Tibial nerve (tissue), 4 donors: ENCODE results near the gene MFRP.

Experiments
- EP300 ChIP-seq, 2 donors: sonication (generic); formaldehyde crosslinking; IDR thresholded peaks; one replicate each; pipeline ENCODE4 v1.6.1; 2017; ENCODE audit warnings: antibody characterized with exemption in 2 of 2, mild to moderate bottlenecking in 1 of 2
- POLR2A ChIP-seq, 2 donors: fragments of 450-650 bp; IDR thresholded peaks; one replicate each; pipeline ENCODE4 v1.6.1; 2017; ENCODE audit warnings: antibody characterized with exemption in 2 of 2, mild to moderate bottlenecking in 2 of 2, moderate library complexity in 2 of 2
- TF ChIP-seq, protein P1 (sequence below), 5 experiments: fragments of 200-600 bp in 3 of 5; fragments of 450-650 bp in 2 of 5; sonication (generic) in 3 of 5; IDR thresholded peaks; one replicate each; pipeline ENCODE4 v1.5.1; 2016 to 2019; ENCODE audit warnings: antibody characterized with exemption in 5 of 5, mild to moderate bottlenecking in 3 of 5, moderate library complexity in 2 of 5

DNA sequence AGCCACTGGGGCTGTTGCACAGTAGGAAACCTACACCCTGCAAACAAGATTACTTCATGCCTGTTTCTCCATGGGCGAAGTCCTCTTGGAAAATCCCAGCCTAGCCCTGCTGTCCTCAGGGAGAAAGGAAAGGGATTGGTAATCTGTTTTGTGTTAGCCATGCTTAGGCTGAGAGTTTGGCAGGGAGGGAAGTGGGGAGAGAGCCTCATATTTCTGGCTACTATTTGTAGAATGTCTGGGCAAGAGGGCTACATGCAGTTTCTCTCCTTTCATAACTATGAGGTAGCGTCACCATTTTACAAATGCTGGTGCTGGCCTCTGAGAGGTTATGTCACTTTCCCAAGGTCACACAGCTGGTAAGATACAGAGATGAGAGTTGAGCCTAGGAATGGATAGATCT, 737 bp upstream of the MFRP start:
- TF ChIP-seq POLR2A (IDR thresholded peaks at IDR 0.05) (no peak), EP300 (IDR thresholded peaks at IDR 0.05) (no peak)
- TF ChIP-seq, protein P1, sequence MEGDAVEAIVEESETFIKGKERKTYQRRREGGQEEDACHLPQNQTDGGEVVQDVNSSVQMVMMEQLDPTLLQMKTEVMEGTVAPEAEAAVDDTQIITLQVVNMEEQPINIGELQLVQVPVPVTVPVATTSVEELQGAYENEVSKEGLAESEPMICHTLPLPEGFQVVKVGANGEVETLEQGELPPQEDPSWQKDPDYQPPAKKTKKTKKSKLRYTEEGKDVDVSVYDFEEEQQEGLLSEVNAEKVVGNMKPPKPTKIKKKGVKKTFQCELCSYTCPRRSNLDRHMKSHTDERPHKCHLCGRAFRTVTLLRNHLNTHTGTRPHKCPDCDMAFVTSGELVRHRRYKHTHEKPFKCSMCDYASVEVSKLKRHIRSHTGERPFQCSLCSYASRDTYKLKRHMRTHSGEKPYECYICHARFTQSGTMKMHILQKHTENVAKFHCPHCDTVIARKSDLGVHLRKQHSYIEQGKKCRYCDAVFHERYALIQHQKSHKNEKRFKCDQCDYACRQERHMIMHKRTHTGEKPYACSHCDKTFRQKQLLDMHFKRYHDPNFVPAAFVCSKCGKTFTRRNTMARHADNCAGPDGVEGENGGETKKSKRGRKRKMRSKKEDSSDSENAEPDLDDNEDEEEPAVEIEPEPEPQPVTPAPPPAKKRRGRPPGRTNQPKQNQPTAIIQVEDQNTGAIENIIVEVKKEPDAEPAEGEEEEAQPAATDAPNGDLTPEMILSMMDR (IDR thresholded peaks at IDR 0.05): no peak
